Natural killer cell (primary cell): ENCODE results near the gene PYDC1. TPM values are rescaled to one million over a fixed set of nuclear protein-coding genes. Genes with fewer than 3 reads are reported as not detected.

Experiments
- ATAC-seq, 3 donors: fragments of 150-1000 bp in 2 of 3; fragments of 200-7000 bp in 1 of 3; cut with Tn5 transposase; 1 replicate in 1 of 3; 2 replicates in 2 of 3; pipeline ENCODE4 v1.10.0; 2021; ENCODE audit warnings: mild to moderate bottlenecking in 2 of 3, moderate library complexity in 2 of 3
- DNase-seq, 2 donors: peaks; one replicate each; pipeline versions ENCODE4 v3.0.0 to v3.0.0-alpha.2; 2013 to 2021; ENCODE audit warnings: mixed read lengths in 1 of 2
- H3K27ac ChIP-seq: one replicate; pipeline ENCODE4 v1.5.1; 2013; ENCODE audit warnings: mild to moderate bottlenecking, low read length
- H3K27me3 ChIP-seq: one replicate; pipeline ENCODE4 v1.6.1; 2013; ENCODE audit warnings: low read length; ENCODE audit not compliant: control insufficient read depth, insufficient read depth
- H3K36me3 ChIP-seq: one replicate; pipeline ENCODE4 v1.6.1; 2013; ENCODE audit warnings: low read length; ENCODE audit not compliant: control insufficient read depth, insufficient read depth
- H3K4me1 ChIP-seq: one replicate; pipeline ENCODE4 v1.6.1; 2013; ENCODE audit warnings: low read length; ENCODE audit not compliant: control insufficient read depth, insufficient read depth
- H3K4me3 ChIP-seq: one replicate; pipeline ENCODE4 v1.5.1; 2013; ENCODE audit warnings: low read length
- H3K9me3 ChIP-seq: one replicate; pipeline ENCODE4 v1.6.1; 2013; ENCODE audit warnings: low read length; ENCODE audit not compliant: control insufficient read depth, insufficient read depth
- H3K27ac Mint-ChIP-seq, 2 donors: one replicate each; pipeline ENCODE4 v1.8.0; 2022; ENCODE audit warnings: mild to moderate bottlenecking in 2 of 2, mixed read lengths in 2 of 2, moderate library complexity in 1 of 2
- H3K27me3 Mint-ChIP-seq, 2 donors: one replicate each; pipeline ENCODE4 v1.8.0; 2022; ENCODE audit warnings: low read depth in 2 of 2, mixed read lengths in 2 of 2
- H3K36me3 Mint-ChIP-seq: one replicate; pipeline ENCODE4 v1.8.0; 2022; ENCODE audit warnings: mixed read lengths
- H3K4me1 Mint-ChIP-seq, 2 donors: one replicate each; pipeline ENCODE4 v1.8.0; 2022; ENCODE audit warnings: mixed read lengths in 2 of 2
- H3K4me3 Mint-ChIP-seq: one replicate; pipeline ENCODE4 v1.8.0; 2022; ENCODE audit warnings: mild to moderate bottlenecking, moderate library complexity, mixed read lengths
- H3K9me3 Mint-ChIP-seq, 2 donors: one replicate each; pipeline ENCODE4 v1.8.0; 2022; ENCODE audit warnings: mixed read lengths in 2 of 2
- CTCF ChIP-seq: fragments of 200-600 bp; IDR thresholded peaks from one replicate; pipeline ENCODE4 v1.8.0; 2022; ENCODE audit warnings: antibody characterized with exemption
- WGBS: methylation state at CpG from one replicate; pipeline ENCODE4 v1.1.7; 2013; ENCODE audit warnings: missing lambda C conversion rate; ENCODE audit not compliant: insufficient coverage; 5-methylcytosine and 5-hydroxymethylcytosine counted together
- intact Hi-C: fragments of 100-400 bp; cut with micrococcal nuclease; formaldehyde crosslinking; loops from one replicate; pipeline ENCODE4 v1.14.2; 2022
- total RNA-seq, 4 donors: library from RNA; stranded (reverse); fragments of 120-200 nt in 1 of 4; gene quantifications; one replicate each; pipeline versions ENCODE4 v1.2.3 to v1.2.4, GENCODE V29; 2013 to 2022

The PYDC1 gene
- total RNA-seq, 3 donors from 2014 or later (not counting 1 experiment from before 2014, with no cell fraction given): not detected

- TF ChIP-seq CTCF: no peak
- Histone ChIP-seq H3K27me3 (no peaks in the 10 kb centered on the region), H3K9me3 (no peaks in the 10 kb centered on the region), H3K4me3 (peak overlapping the region; percentile 89), H3K4me1 (peaks cover 78% of the 10 kb centered on the region), H3K27ac (peak overlapping the region; percentile 3), H3K36me3 (peaks cover 40% of the 10 kb centered on the region)
- H3K9me3 Mint-ChIP-seq: no peaks in the 10 kb centered on the region
- DNase-seq (peak; percentile 29 to 57), ATAC-seq (no peak)
- intact Hi-C loops: loop anchor here (10.0 kb wide), 2 partner anchors 66 to 534 kb away; partner anchors contain the start of gene KAT8
- peaks cover 19% of the 10 kb centered on the region for H3K36me3 Mint-ChIP-seq
- peak overlapping the region; percentile 99 for H3K27ac Mint-ChIP-seq
- 1% methylated on average over 30 of the region's 31 CpGs for WGBS
- H3K4me1 Mint-ChIP-seq: peaks cover 77 to 82% of the 10 kb centered on the region in 2 donors
- peaks cover 0 to 2% of the 10 kb centered on the region in 2 donors for H3K27me3 Mint-ChIP-seq
- peak overlapping the region; percentile 99 for H3K4me3 Mint-ChIP-seq
Measured at GRCh38 chr16:31181102-31181830, 35.7 kb downstream of the PYDC1 start.

GRCh38 chr16:31179747-31180459, 37.0 kb downstream of the PYDC1 start, which contains the start of gene FUS:
TSS of gene FUS (plus strand) at chr16:31180139. CDS start at chr16:31180215, 76 bp downstream.
- H3K27me3 Mint-ChIP-seq: peaks cover 0 to 2% of the 10 kb centered on the region in 2 donors
- Histone ChIP-seq H3K27me3 (no peaks in the 10 kb centered on the region), H3K36me3 (peaks cover 26% of the 10 kb centered on the region), H3K4me1 (peaks cover 71% of the 10 kb centered on the region), H3K4me3 (peak within 1 kb of the TSS; percentile 89), H3K27ac (peak within 1 kb of the TSS; percentile 92), H3K9me3 (no peaks in the 10 kb centered on the region)
- H3K27ac Mint-ChIP-seq: peak within 1 kb of the TSS; percentile 99
- ATAC-seq: peak; percentile 73 to 88 (median 74)
- H3K4me1 Mint-ChIP-seq: peaks cover 64 to 69% of the 10 kb centered on the region in 2 donors
- peak; percentile 96 to 98 for DNase-seq
- intact Hi-C loops: loop anchor here (1.0 to 10.0 kb wide), 4 partner anchors 38 to 535 kb away; partner anchors contain the start of genes ARMC5 and KAT8
- under 1% methylated on average over 69 of the region's 69 CpGs for WGBS
- peaks cover 6% of the 10 kb centered on the region for H3K36me3 Mint-ChIP-seq
- no peaks in the 10 kb centered on the region for H3K9me3 Mint-ChIP-seq
- TF ChIP-seq CTCF: no peak
- H3K4me3 Mint-ChIP-seq: peak within 1 kb of the TSS; percentile 99

- Histone ChIP-seq H3K9me3 (no peaks in the 10 kb centered on the region), H3K36me3 (peaks cover 22% of the 10 kb centered on the region), H3K27me3 (no peaks in the 10 kb centered on the region), H3K4me1 (peaks cover 65% of the 10 kb centered on the region), H3K4me3 (peak overlapping the region; percentile 89), H3K27ac (peak overlapping the region; percentile 92)
- Mint-ChIP-seq H3K9me3 (no peaks in the 10 kb centered on the region), H3K27me3 (peaks cover 0 to 2% of the 10 kb centered on the region in 2 donors), H3K36me3 (no peaks in the 10 kb centered on the region), H3K27ac (peak overlapping the region; percentile 99), H3K4me3 (peak overlapping the region; percentile 99), H3K4me1 (peaks cover 59 to 64% of the 10 kb centered on the region in 2 donors)
- under 1% methylated on average over 27 of the region's 27 CpGs for WGBS
- DNase-seq: no peak
- intact Hi-C loops: loop anchor here (1.0 kb wide), 1 partner anchor 37 kb away; no protein-coding TSS in a partner anchor
- ATAC-seq: no peak
- no peak for TF ChIP-seq CTCF
Measured at GRCh38 chr16:31179219-31179746, 37.7 kb downstream of the PYDC1 start.
